Stimulated activated CD8-positive, alpha-beta memory T cell treated with anti-CD3 and anti-CD28 coated beads, Interleukin-12 subunit alpha, Interleukin-12 subunit beta, amount 100 ng/mL, for 24 hours (primary cell): ENCODE measurements around the gene SLC16A4.
"Not testable (repeated sequence)": the region's sequence is repeated elsewhere in the genome, so short reads cannot be mapped to it uniquely, and the experiment has no call there.

Experiments used
- DNase-seq: peaks from one replicate; pipeline ENCODE4 v3.0.0-alpha.2; 2020; ENCODE audit errors: extremely low read depth

SLC16A4 gene

DNA sequence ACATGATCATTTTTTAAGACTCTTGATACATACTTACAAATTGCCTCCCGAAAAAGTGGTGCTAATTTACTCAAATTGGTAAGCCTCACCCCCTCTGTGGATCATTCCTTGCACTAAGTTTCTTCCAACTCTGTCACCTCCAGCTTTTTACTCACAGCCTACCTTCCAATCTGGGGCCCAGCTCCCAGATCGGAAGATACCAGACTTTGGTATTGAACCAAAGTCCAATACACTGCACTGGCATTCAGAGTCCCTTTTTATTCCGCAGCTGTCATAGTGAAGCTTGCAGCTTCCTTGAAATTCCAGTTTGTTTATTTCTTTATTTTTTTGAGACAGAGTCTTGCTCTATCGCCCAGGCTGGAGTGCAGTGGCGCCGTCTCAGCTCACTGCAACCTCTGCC lies 18.5 kb upstream of the SLC16A4 start:
- no peak for DNase-seq

DNA sequence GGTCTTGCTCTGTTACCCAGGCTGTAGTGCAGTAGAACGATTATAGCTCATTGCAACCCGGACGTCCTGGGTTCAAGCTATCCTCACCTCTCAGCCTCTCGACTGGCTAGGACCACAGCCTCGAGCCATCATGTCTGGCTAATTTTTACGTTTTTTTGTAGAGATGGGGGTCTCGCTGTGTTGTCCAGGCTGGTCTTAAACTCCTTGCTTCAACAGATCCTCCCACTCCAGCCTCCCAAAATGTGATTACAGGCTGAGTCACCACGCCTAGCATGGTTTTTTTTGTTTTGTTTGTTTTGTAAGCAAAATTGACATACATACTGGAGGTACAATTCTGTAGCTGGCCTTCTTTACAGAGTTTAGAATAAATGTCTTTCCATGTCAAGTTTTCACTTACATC lies 17.7 kb upstream of the SLC16A4 start:
- no peak for DNase-seq

DNA sequence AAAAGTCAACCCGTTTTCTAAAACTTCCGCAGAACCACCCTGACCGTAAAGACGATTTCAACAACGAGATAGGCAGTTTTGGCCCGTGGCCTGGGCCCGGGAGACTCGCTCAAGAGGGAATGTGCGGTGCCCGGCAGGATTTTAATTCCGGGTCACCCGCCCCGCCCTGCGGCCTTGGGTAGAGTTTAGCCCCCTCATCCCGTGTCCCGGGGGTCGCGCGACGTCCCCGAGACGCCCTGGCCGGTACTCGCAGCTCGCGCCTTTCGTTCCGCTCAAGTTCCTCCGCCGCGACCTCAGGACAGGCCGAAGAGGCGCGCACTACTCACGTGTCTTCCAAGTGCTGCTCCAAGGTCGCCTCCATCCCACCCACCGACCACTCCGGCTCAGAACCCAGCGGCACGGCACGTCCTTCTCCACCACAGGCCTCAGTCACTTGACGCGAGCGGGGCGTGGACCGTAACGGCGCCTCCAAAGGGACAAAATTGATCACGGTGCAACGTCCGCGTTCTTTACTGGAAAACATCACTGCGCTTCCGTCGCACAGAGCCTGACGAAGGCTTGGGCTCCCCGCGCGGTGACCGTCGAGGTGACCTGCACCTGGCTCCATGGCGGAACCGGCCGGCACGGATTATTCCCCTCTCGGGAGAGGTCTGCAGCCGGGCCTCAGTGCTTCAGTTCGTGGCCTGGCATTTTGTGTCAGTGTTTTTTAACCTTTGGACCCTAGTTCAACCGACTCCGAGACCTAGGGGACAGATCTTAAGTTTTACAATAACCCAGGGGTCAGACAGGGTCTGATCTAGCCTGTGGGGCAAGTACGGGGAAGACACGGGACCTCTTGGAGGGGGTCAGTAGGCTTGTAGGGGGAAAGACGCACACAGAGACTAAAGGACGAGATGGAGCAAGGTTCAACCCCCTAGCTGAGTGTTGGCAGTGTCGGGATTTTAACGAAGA lies 16.7 kb upstream of the SLC16A4 start, which contains the start of gene LAMTOR5:
LAMTOR5 (minus strand) TSS at position 435 of the 951 bp plus-strand sequence; CDS start at position 361, 74 bp downstream.
- peak; percentile 69 for DNase-seq

DNA sequence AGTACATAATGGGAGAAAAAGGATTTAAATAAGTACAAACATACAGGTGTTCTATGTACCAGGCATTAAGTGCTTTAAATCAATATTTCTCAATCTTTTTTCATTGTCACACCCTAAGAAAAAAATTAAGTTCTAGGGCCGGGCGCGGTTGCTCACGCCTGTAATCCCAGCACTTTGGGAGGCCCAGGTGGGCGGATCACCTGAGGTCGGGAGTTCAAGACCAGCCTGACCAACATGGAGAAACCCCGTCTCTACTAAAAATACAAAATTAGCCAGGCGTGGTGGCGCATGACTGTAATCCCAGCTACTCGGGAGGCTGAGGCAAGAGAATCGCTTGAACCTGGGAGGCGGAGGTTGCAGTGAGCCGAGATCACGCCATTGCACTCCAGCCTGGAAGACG lies 15.6 kb upstream of the SLC16A4 start:
- DNase-seq, result not testable (repeated sequence)

DNA sequence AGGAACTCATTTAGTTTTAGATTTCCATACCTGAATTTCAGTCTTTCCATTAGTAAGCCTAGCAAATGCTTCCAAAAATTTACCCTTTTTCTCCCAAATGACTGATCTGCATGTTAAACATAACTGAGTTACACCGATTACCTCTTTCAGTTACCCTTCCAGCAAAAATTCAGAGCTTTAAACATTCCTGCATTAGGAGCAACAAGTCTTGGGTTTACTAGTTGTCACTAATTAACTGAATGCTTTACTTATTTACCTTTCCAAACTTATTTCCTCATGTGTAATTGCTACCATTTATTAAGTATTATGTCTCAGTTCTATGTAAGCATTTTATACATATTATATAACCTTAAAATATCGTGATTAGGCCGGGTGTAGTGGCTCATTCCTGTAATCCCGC lies 13.6 kb upstream of the SLC16A4 start:
- DNase-seq, result no peak

DNA sequence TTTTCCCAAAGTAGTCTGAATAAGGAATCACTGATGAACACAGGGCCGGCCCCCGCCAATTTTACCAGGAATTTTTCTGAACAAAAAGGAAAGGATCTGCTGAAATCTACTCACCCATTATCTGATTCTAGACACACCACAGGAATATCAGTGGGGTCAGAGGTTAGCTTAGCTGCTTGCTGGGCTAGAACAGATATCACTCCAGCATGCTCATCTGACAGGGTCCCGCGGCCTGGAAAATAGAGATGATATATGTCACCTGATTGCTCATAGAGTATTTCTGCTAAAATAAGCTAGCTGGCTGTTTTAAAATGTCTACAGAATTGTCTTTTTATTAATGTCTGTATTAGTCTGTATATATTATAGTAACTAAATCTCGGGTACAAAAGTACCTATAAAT lies 13.0 kb upstream of the SLC16A4 start:
- DNase-seq, result no peak

DNA sequence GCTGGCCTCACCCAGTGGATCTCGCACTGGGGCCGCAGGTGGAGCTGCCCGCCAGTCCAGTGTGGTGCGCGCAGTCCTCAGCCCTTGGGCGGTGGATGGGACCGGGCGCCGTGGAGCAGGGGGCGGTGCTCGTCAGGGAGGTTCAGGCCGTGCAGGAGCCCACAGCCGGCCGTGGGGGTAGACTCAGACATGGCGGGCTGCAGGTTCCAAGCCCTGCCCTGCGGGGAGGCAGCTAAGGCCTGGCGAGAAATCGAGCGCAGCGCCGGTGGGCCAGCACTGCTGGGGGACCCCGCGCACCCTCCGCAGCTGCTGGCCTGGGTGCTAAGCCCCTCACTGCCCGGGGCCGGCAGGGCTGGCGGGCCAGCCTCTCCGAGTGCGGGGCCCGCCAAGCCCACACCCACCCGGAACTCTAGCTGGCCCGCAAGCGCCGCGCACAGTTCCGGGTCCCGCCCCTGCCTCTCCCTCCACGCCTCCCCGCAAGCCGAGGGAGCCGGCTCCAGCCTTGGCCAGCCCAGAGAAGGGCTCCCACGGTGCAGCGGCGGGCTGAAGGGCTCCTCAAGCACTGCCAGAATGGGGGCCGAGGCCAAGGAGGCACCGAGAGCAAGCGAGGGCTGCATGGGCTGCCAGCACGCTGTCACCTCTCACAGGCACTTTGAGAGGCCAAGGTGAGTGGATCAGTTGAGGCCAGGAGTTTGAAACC lies 5.6 kb upstream of the SLC16A4 start:
- DNase-seq, result not testable (repeated sequence)

DNA sequence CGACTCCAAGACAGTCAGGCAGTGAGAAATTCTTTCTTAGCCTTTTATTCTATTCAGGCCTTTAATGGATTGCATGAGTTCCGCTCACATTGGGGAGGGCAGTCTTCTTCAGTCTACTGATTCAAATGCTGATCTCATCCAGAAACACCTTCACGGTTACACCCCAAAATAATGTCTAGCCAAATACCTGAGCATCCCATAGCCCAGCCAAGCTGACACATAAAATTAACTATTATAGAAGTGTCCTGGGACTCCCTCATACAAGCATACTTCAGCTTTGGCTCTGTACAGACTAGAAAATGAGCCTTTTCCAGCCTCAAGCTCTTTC lies 3.6 kb upstream of the SLC16A4 start:
- DNase-seq, result no peak

DNA sequence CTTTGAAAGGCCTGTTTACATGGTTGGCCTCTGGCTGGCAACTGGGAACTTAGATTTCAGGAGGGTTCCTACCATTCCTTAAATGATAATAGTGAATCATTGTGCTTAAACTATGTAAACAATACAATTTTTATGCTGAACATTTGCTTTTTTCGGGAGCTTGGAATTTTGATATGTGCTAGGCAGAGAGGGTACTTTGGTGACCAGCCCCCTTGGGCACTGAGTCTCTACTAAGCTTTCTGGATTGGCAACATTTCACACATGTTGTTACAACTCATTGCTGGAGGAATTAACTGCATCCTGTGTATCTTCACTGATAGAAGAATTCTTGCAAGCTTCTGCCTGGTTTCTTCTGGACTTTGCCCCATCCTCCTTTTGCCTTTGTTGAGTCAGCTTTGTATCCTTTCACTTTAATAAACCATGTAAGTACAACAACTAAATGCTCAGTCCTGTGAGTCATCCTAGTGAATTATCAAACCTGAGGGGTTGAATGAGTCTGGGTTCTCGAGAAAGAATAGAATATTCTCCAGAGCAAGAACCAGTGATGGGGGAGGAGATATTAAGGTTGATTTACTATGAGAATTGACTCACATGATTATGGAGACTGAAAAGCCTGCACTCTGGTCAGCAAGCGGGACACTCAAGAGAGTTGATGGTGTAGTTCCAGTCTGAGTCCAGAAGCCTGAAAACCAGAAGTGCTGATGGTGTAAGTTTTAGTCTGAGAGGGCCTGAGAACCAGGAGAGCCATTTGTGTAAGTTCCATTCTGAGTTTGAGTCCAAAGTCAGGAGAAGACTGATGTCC lies 3.1 kb upstream of the SLC16A4 start:
- no peak for DNase-seq

DNA sequence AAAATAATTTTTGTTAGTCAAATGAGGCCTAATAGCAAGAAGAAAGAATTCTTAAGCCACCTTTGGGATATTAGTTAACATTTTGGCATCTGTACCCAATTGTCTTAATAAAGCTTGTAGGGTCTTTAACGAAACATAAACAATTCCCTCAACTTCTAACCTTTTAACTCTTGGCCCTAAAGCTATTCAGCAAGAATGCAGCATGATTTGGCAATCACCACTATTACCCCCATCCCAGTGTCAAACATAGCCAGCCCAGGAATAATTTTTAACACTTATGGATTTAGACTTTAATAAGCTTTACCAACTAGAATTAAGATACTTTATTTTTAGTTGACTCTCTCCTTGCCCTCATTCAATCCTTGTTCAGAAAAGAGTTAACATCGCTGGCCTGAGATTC lies 2.5 kb upstream of the SLC16A4 start:
- no peak for DNase-seq

DNA sequence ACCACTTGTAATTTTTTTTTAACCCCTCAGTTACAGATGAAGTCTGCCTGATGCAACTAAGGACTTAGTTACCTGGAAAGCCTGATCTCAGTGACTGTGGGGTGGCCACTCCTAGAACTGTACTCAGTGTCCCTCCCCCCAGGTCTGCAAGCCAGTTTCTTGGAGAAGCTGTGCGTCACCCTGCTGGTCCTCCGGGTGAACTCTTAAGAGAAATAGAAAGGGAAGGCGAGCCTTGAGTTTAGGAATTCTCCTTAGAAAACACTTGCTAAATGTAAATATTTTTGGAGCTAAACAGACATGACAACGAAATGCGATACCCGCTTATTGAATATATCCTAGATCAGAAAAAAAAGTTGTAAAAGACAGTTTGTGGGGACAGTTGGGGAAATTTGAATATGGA lies 730 bp downstream of the SLC16A4 start:
- DNase-seq, result no peak

DNA sequence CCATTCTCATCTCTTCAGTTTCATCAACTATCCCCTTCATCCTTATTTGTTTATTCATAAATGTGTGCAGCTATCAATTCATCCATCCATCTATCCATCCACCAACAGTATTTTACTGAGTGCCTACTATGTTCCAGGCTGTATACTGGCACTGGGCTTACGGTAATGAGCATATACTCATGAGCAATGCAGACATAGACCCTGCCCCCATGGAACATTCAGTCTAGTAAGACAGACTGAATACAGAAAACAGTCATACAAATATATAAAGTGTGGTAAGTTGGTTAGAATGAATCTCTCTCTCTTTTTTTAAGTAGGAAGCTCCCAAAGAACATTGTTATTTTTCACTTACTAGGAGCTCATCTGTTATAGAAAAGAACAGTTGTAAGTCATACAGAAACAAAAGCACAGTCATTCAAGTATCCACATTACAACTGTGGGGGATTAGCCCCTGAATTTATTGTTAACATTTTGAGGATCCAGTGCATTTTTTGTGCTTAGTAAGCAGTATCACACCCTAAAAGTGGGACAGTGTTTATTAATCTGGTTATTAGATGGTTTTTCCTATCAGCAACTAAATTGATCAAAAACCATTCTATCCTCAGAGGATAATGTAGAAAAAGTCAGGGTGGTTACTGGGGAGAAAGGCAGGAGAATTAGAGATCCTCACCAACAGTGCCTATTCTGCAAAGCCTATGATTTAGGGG lies 3.6 kb downstream of the SLC16A4 start:
- no peak for DNase-seq

DNA sequence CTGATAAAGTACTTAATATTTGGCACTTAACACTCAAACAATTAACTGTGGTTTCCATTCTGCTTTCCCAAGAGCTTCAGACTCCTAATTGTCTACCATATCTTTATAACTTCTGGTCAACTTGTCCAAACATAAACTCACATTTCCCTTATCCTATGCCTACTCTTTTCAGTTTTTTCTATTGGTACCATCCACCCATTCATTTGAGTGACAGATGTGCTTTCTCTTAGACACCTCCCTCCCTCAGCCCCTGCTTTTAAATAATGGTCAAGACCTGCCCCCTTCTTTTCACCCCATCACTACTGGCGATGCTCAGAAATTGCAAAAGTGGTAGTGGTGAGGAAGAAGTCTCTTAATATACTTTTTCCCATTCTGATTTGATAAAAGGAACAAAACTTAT lies 5.5 kb downstream of the SLC16A4 start:
- no peak for DNase-seq

DNA sequence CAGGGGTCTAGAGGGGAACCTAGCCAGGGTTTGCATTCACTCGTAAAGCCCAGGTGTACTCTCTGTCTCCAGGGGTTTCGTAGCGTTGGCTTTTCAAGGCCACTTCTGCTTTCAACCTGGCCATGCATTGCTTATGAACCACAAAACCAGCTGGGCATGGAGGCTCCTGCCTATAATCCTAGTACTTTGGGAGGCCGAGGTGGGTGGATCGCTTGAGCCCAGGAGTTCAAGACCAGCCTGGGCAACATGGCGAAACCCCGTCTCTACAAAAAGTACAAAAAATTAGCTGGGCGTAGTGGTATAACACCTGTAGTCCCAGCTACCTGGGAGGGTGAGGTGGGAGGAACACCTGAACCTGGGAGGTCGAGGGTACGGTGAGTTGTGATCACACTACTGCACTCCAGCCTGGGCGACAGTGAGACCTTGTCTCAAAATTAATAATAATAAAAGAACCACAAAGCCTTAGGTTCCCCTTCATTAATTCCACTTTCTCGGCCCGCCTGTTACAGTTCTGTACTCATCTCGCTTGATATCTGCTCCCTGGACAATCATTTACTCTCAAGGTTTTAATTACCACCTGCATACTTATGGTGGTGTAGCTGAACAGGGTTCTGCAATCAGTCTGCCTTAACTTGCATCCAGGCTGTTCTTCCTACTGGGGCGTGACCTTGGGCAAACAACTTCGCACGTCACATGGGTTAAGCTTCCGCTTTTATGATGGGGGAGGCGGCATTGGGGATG lies 6.1 kb downstream of the SLC16A4 start:
- no peak for DNase-seq

DNA sequence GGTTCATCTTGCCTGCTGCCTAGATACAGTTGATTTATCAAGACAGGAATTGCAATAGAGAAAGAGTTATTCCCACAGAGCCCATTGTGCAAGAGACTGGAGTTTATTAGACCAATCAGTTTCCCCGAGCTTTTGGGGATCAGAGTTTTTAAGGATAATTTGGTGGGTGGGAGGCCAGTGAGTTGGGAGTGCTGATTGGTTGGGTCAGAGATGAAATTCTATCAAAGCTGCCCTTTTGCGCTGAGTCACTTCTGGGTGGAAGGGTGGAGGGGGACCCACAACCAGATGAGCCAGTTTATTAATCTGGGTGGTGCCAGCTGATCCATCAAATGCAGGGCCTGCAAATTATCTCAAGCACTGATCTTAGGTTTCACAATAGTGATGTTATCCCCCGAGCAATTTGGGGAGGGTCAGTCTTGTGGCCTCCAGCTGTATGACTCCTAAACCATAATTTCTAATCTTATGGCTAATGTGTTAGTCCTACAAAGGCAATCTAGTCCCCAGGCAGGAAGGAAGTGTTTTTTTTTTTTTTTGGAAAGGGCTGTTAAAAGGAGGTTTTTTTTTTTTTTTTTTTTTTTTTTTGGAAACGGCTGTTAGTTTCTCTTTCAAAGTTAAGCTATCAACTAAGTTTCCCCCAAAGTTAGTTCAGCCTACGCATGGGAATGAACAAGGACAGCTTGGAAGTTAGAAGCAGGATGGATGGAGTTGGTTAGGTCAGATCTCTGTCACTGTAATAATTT lies 7.4 kb downstream of the SLC16A4 start:
- no peak for DNase-seq

DNA sequence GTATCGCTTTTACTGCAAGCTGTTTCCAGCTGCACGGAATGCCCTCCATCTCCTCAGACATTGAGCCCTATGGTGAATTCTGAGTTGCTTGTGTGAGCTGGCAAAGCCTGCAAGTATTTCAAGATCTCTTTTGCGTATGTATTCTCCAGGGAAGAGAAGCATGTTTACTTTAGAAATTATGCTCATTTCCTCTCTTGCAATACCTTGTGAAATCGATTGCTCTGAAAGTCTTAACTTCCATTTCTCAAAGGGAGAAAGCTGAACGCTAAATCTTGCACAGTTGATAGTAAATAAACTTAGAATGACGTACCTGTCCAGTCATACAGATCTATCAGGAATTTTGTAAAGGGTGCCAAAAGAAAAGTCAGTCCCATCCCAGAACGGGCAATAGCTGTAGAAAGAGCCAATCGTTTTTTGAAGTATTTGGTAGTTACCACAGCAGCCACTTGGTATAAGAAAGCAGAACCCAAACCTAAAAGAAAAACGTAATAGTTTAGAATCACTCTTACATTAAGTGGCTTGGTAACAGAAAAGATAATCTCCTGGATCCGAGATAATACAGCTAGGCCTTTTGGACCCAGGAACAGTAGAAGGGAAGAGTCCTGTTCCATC lies 10.0 kb downstream of the SLC16A4 start:
- no peak for DNase-seq

DNA sequence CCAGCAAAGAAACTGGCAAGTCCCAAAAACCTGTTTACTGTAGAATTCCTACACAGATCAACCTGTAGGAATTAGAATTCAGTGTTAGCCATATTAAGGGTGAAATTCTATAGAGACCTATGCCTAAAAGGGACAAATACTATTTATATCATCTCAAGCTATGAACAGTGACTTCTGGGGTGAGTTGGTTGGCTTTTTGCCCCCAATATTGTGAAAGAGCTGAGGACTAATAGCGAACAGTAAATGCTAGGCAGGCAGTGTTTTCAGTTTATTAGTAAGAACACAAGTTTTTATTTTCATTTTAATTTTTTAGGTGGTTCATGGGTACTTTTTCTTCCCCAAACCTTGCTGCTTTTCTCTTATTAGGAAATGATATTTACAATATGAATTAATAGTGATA lies 15.3 kb downstream of the SLC16A4 start:
- DNase-seq, result no peak

DNA sequence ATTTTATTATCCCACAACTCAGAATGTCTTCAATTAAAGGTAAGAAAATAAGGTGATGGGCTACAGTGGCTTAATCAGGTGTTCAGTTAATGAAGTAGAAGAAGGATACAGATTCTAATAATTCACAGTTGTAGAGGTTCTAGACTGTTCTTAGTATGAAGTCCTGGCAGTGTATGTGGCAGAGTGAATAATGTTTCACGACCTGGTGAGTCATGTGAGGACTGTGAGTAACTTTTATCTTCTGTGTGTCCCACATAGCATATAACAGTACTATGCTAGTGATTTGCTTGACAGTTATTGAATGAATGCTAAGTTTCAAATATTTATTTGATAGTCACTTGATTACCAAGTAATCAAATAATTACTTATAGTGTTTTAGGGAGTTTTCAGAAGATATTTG lies 20.0 kb downstream of the SLC16A4 start:
- DNase-seq, result no peak

DNA sequence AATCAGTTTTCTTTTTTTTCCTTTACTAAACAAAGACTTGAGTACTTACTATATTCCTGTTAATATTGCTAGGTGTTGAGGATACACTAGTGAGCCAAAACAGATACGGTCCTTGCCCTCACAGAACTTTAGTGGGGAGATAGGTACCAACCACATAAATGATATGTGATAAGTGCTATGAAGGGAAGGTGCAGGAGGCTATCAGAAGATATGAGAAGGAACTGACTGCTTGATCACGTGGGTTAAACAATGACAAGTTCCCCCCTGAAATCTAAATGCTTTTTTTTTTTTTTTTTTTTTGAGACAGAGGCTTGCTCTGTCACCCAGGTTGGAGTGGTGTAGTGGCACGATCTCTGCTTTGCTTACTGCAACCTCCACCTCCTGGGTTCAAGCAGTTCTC lies 26.6 kb downstream of the SLC16A4 start:
- DNase-seq, result no peak

DNA sequence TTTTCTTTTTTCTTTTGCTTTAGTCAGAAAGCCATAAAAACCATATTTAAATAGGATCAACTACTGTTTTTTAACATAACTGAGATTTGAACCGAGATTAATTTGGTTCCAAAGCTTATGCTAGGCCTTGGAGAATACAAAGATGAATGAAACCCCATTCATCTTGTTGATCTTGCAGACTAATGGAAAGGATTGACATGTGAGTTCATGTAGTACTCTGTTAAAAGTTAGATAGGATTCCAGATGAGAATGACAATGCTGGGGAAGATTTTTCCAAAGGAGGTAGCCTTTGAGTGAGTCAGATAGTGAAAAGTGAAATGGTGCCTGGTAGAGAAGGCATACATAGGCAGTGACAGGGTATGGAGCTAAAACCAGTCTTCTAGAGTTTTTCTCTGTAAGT lies 29.0 kb downstream of the SLC16A4 start:
- no peak for DNase-seq
